Adrenal gland (tissue), 5 donors: ENCODE data around the gene PPT1.

ENCODE experiments used
- POLR2A ChIP-seq, 2 donors: fragments of 450-650 bp; IDR thresholded peaks; one replicate each; pipeline ENCODE4 v1.6.1; 2017; ENCODE audit warnings: antibody characterized with exemption in 2 of 2, mild to moderate bottlenecking in 2 of 2, moderate library complexity in 1 of 2
- TF ChIP-seq, protein P1 (sequence below), 6 experiments: fragments of 450-650 bp in 4 of 6; fragments of 200-600 bp in 2 of 6; sonication (generic) in 1 of 6; IDR thresholded peaks; 1 replicate in 5 of 6; 2 replicates in 1 of 6; pipeline versions ENCODE4 v1.5.1 to v1.8.0; 2016 to 2021; ENCODE audit warnings: antibody characterized with exemption in 6 of 6, mild to moderate bottlenecking in 2 of 6, moderate library complexity in 1 of 6
- donor health status: DM: no; HTN: no; CAD: no.

DNA sequence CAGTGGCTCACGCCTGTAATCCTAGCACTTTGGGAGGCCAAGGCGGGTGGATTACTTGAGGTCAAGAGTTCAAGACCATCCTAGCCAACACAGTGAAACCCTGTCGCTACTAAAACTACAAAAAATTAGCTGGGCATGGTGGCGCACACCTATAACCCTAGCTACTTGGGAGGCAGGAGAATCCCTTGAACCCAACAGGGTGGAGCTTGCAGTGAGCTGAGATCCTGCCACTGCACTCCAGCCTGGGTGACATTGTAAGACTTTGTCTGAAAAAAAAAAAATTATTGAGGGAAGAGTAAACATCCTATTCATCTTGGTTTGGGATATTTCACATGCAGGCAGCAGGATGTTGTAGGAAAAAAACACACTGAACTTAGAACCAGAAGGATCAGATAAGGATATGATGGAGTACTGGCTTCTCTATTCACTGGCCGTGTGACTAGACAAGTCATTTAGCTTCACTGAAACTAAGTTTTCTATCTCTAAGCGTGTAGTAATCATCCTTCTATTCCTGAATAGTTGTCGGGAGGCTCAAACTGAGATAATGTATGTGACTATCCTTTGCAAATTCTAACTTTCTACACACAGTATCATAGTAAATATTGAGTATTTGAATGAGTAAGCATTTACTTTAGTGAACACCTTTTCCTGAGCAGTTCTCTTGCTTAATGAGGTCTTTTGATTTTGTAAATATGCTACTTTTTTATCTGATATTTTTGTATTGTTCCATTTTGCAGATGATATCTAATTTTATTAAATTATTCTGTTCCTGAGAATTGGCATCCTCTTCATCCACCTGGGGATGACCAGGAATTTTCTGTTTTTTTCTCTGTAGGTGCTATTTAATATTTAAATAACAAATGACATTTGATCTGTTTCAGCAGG, 38.4 kb downstream of the PPT1 start:
- no peak for TF ChIP-seq POLR2A (IDR thresholded peaks at IDR 0.05)
- TF ChIP-seq, protein P1, sequence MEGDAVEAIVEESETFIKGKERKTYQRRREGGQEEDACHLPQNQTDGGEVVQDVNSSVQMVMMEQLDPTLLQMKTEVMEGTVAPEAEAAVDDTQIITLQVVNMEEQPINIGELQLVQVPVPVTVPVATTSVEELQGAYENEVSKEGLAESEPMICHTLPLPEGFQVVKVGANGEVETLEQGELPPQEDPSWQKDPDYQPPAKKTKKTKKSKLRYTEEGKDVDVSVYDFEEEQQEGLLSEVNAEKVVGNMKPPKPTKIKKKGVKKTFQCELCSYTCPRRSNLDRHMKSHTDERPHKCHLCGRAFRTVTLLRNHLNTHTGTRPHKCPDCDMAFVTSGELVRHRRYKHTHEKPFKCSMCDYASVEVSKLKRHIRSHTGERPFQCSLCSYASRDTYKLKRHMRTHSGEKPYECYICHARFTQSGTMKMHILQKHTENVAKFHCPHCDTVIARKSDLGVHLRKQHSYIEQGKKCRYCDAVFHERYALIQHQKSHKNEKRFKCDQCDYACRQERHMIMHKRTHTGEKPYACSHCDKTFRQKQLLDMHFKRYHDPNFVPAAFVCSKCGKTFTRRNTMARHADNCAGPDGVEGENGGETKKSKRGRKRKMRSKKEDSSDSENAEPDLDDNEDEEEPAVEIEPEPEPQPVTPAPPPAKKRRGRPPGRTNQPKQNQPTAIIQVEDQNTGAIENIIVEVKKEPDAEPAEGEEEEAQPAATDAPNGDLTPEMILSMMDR (IDR thresholded peaks at IDR 0.05), result no peak
